ENCODE results near the gene UCHL3. TPM values are rescaled to one million over a fixed set of nuclear protein-coding genes. Genes with fewer than 3 reads are reported as not detected.

Gene UCHL3
- total RNA-seq, 1 experiment from 2014 or later: 50.0 TPM

GRCh38 chr13:75652726-75653125 is 103.1 kb downstream of the UCHL3 start:
- intact Hi-C loops (cut with micrococcal nuclease): no loop called here
- H3K4me2 ChIP-seq (ENCODE audit: low read length): no peak overlapping the region
- CTCF ChIA-PET: no interaction called here
- no peak overlapping the region for H3K9ac ChIP-seq (ENCODE audit: low read length)
- TF ChIP-seq EZH2phosphoT487 (IDR thresholded peaks at IDR 0.05; ENCODE audit: borderline replicate concordance, low read length) (no peak), EZH2 (IDR thresholded peaks at IDR 0.05; ENCODE audit: low read length, unreplicated experiment) (no peak), CTCF (conservative IDR thresholded peaks at IDR 0.05; ENCODE audit: low read depth, low read length) (no peak)
- no peaks in the 10 kb centered on the region for H3K9me3 ChIP-seq (ENCODE audit: low read length)
- H3K27me3 ChIP-seq (ENCODE audit: low read length): no peaks in the 10 kb centered on the region
- no peaks in the 10 kb centered on the region for H4K20me1 ChIP-seq (ENCODE audit: low read length)
- ATAC-seq: no peak
- POLR2A ChIA-PET (ENCODE audit: unreplicated experiment): no interaction called here
- BruUV-seq (replicated peaks): no TSS peak
- no peak overlapping the region for H3K27ac ChIP-seq (ENCODE audit: low read length)
- H3K36me3 ChIP-seq (ENCODE audit: low read depth, low read length): no peaks in the 10 kb centered on the region
- no peak overlapping the region for H3K4me3 ChIP-seq (ENCODE audit: low read length)
- H3K9me2 ChIP-seq (replicated peaks; ENCODE audit: low read length): no peaks in the 10 kb centered on the region
- H3K4me1 ChIP-seq (ENCODE audit: insufficient read depth, low read length): no peaks in the 10 kb centered on the region
- H2AFZ ChIP-seq (ENCODE audit: low read length): no peak overlapping the region
- H3K79me2 ChIP-seq (ENCODE audit: low read length): peaks cover 56% of the 10 kb centered on the region
- no peaks in the 10 kb centered on the region for H3F3A ChIP-seq (ENCODE audit: low read length, unreplicated experiment)
- DNase-seq: no peak

Other genes with a start within 250 kb of the UCHL3 start
- 15.1 and 22.3 TPM in 2 replicates for gene TBC1D4, start 67.6 kb upstream of the UCHL3 start, total RNA-seq (2014; rRNA removed)
- 37.8 and 46.7 TPM in 2 replicates for gene COMMD6, start 11.9 kb upstream of the UCHL3 start, total RNA-seq (2014; rRNA removed)
- gene LMO7, start 86.5 kb downstream of the UCHL3 start, total RNA-seq (2014; rRNA removed): 83.6 and 107 TPM in 2 replicates

Data from PC-3 (cell line).